Measurements from ENCODE around the gene ART1.
"Not testable (repeated sequence)": the region's sequence is repeated elsewhere in the genome, so short reads cannot be mapped to it uniquely, and the experiment has no call there.

The ART1 gene

DNA sequence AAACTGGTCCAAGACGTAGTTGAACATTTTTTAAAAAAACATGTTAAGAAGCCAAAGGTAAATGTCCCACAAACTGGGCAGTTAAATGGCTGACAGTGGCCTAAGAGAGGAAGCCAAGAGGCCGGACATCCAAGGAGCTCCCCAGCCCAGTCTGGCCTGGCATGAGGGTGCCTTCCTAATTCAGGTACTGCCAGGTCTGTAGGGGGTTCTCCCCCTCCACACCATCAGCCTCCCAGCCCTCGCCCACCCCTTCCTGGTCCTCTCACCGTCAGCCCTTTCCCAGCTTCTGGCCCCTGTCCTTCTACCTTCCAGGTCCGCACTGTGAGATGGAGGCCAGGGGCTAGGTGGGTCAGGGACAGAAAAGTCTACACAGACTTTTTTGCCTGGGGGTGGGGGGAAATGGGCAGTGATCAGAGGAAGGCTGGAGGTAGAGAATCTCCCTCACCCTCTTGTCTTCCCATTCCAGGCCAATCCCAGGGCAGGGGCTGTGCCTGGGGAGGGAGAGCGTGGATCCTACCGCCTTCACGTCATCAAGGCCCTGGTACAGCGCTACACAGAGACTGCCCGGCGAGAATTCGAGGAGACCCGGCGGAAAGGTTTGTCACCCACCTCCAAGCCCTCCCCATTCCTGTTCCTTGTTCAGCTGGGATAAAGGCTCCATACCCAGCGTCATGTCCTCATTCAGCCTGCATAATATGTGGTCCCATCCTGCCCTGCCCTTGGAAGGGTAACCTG, 9.1 kb upstream of the ART1 start:
- no peak for DNase-seq

- no peak for DNase-seq
Measured at GRCh38 chr11:3637201-3637600, 7.7 kb upstream of the ART1 start.

DNA sequence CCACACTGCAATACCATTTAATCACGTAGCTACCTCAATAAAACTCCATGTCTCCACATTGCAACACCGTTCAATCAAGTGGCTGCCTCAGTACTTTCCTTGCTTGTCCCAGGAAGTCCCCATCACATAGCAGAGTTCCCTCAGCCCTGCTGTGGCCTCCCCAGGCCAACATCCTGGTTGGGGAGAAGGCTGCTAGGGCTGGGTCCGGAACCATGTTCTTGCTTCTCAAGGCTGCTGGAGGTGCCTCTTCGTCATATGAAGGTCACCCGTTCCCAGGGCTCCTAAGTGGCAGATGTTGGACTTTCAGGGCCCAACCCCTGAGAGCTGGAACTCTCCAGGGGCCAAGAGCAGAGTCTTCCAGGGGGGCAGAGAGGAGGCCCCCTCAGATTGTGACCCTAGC, 6.4 kb upstream of the ART1 start:
- no peak for DNase-seq

GRCh38 chr11:3639841-3640240, 5.1 kb upstream of the ART1 start:
- no peak for DNase-seq

GRCh38 chr11:3641191-3641590, 3.7 kb upstream of the ART1 start:
- DNase-seq: no peak

DNA sequence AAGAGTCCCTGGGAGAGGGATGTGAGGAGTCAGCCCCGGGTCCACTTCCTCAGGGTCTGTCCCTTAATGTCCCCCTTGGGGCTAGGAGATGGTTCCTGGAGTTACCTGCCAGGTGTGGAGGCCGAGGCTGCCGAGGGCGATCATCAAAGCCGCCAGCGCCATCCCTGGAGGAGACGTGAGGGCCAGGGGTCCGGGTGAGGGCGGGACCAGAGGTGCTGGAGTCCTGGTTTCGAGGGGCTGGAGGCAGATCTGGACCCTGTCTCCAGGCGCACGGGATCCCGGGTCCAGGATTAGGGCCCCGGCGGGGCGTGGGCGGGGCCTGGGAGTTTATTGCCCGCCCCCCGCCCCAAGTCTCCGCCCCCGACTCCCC, 3.2 kb upstream of the ART1 start, which contains the start of gene ART5:
ART5 (minus strand) TSS at position 292 of the 370 bp plus-strand sequence; CDS start at position 162, 130 bp downstream.
- DNase-seq: no peak

GRCh38 chr11:3642071-3642951, 2.6 kb upstream of the ART1 start:
- DNase-seq: no peak

DNA sequence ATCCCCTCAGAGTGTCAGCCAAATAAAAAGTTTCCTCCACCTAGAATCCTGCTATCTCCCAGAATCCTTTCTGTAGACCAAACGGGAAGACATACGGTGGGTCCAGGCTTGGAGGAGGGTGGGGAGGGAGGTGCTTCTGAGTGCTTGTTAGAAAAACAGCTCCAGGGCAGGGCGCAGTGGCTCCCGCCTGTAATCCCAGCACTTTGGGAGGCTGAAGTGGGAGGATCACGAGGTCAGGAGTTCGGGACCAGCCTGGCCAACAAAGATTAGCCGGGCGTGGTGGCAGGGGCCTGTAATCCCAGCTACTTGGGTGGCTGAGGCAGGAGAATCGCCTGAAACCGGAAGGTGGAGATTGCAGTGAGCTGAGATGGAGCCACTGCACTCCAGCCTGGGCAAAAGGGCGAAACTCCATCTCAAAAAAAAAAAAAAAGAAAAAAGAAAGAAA, 1.8 kb upstream of the ART1 start:
- not testable (repeated sequence) for DNase-seq

GRCh38 chr11:3645552-3645951, 624 bp downstream of the ART1 start:
- DNase-seq: no peak

DNA sequence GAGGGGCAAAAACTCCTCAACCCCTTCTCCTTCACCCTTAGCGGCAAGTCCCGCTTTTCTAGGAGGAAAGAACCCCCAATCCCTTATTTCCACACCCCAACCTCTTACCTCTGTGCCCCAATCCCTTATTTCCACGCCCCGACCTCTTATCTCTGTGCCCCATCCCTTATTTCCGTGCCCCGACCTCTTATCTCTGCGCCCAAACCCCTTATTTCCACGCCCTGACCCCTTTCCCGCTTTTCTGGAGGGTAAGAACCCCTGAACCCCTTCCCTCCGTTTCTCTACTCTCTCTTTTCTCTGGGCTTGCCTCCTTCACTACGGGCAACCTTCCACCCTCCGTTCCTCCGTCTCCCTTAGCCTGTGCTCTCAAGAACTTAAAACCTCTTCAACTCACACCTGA, 3.9 kb downstream of the ART1 start:
- DNase-seq: not testable (repeated sequence)

GRCh38 chr11:3649374-3649773, 4.4 kb downstream of the ART1 start:
- not testable (repeated sequence) for DNase-seq

DNA sequence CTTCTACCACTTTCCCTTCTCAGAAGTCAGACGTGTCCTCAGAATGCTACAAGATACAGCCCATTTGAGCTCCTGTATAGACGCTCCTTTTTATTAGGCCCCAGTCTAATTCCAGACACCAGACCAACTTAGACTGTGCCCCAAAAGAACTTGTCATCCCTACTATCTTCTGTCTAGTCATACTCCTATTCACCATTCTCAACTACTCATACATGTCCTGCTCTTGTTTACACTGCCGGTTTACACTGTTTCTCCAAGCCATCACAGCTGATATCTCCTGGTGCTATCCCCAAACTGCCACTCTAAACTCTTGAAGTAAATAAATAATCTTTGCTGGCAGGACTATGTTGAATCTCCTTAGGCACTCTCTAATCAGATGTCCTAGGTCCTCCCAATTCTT, 7.6 kb downstream of the ART1 start:
- DNase-seq: not testable (repeated sequence)

DNA sequence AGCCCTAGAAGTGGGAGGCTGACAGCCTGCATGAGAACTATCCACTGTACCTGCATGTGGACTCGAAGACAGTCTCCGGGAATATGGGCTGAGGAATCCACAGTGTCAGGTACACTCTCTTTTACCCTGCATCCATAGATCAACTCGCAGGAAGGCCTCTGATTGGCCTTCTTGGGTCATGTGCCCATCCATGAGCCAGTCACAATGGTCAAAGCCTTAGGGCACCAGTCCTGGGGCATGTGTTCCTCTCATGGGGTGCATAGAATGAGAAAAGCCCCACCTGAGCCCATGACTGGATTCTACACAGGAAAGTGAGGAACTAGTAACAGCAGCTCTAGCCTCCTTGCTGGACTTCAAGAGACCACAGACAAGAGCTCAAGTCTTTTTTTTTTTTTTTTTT, 10.6 kb downstream of the ART1 start:
- DNase-seq: no peak

DNA sequence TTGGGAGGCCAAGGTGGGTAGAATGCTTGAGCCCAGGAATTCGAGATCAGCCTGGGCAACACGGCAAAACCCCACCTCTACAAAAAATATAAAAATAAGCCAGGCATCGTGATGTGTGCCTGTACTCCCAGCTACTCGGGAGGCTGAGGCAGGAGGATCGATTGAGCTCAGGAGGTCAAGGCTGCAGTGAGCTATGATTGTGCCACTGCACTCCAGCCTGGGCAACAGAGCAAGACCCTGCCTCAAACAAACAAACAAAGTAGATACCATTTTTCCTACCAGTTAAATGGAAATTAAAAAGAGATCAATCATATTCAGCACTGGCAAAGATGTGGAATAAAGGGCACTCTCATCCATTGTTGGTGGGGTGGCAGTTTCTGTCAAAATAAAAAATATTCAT, 12.4 kb downstream of the ART1 start:
- not testable (repeated sequence) for DNase-seq

GRCh38 chr11:3658252-3658651, 13.3 kb downstream of the ART1 start:
- no peak for DNase-seq

DNA sequence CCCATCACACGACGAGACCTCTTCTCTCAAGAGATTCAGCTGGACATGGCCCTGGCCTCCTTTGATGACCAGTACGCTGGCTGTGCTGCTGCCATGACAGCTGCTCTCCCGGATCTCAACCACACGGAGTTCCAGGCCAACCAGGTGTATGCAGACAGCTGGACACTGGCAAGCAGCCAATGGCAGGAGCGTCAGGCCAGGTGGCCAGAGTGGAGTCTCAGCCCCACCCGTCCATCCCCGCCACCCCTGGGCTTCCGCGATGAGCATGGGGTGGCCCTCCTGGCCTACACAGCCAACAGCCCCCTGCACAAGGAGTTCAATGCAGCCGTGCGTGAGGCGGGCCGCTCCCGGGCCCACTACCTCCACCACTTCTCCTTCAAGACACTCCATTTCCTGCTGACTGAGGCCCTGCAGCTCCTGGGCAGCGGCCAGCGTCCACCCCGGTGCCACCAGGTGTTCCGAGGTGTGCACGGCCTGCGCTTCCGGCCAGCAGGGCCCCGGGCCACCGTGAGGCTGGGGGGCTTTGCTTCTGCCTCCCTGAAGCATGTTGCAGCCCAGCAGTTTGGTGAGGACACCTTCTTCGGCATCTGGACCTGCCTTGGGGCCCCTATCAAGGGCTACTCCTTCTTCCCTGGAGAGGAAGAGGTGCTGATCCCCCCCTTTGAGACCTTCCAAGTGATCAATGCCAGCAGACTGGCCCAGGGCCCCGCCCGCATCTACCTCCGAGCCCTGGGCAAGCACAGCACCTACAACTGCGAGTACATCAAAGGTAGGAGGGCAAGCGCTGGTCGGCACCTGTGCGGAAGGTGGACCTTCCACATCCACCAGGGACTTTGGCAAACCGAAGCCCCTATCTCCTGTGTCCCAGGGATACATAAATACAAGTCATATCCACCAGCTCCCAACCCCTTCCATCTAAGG, 14.9 kb downstream of the ART1 start:
- DNase-seq: no peak

GRCh38 chr11:3660960-3661359, 16.0 kb downstream of the ART1 start:
- DNase-seq: no peak

- DNase-seq: no peak
Measured at GRCh38 chr11:3662856-3663255, 17.9 kb downstream of the ART1 start.

- DNase-seq: no peak
Measured at GRCh38 chr11:3664032-3664630, 19.2 kb downstream of the ART1 start.

- peak; percentile 43 for DNase-seq
Measured at GRCh38 chr11:3665336-3666022, 20.6 kb downstream of the ART1 start.

DNA sequence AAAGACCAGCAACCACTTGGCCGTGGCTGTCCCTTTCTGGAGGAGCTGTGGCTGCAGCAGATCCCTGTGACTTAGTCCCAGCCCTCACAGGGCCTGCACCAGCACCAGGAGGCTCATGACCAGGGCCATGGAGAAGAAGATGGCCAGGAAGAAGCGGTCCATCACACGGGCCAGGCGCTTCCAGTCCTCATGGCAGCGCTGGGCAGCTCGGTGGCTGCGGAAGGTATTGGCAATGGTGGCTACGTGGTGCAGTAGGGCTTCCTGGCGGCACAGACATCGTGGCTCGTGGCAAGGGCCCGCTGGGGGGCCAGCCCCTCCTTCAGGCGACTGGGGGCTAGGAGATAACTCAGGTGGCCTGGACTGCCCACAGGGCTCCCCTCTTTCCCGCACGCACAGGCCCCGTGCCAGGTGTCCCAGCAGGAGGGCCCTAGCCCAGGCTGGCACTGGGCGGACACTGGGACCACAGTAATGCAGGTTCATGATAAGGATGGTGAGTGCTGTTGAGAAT, 21.1 kb downstream of the ART1 start:
- DNase-seq: no peak
